Left forelimb (tissue), 1 donor: ENCODE results near the gene STKLD1.
"Not testable (repeated sequence)": the region's sequence is repeated elsewhere in the genome, so short reads cannot be mapped to it uniquely, and the experiment has no call there.

ENCODE experiments used
- DNase-seq: peaks from one replicate; pipeline ENCODE4 v3.0.0-alpha.2; 2018; ENCODE audit warnings: low spot score

STKLD1 gene

DNA sequence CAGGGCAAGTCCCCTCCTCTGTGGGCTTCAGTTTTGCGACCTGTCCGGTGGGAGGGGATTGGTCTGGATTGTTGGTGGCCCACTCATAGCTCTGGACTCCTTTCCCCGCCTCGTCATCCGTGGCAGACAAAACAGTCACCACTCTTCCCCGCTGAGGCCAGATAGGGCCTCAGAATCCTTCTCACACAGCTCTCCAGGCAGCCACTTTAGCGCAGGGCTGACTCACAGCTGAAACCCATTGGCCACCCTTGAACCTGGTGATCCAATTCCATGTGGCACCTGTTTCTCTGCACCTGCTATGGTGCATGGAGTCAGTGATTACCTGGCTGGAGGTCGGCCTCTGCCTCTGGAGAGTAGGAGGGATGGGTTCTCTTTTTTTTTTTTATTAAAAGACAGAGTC is 67.8 kb downstream of the STKLD1 start:
- no peak for DNase-seq

GRCh38 chr9:133445293-133445969 is 69.3 kb downstream of the STKLD1 start:
- no peak for DNase-seq

- DNase-seq = no peak
These were observed 72.4 kb downstream of the STKLD1 start for GRCh38 chr9:133448487-133448972.

GRCh38 chr9:133449760-133450159 is 73.6 kb downstream of the STKLD1 start:
- DNase-seq = no peak

- not testable (repeated sequence) for DNase-seq
These were observed 75.7 kb downstream of the STKLD1 start for GRCh38 chr9:133451865-133452264.

DNA sequence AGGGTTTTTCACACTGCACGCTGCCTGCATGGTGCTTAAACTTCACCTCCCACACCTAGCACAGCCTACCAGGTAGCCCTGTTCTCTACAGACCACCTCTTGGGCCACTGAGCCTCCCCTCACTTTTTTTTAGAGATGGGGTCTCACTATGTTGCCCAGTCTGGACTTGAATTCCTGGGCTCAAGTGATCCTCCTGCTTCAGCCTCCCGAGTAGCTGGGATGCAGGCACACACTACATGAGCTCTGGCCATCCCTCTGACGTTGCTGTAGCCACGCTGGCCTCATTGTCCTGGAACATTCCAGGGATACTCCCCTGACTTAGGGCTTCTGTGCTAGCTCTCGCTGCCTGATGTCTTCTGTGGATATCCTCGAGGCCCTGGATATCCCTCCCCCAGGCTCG is 76.4 kb downstream of the STKLD1 start:
- no peak for DNase-seq

DNA sequence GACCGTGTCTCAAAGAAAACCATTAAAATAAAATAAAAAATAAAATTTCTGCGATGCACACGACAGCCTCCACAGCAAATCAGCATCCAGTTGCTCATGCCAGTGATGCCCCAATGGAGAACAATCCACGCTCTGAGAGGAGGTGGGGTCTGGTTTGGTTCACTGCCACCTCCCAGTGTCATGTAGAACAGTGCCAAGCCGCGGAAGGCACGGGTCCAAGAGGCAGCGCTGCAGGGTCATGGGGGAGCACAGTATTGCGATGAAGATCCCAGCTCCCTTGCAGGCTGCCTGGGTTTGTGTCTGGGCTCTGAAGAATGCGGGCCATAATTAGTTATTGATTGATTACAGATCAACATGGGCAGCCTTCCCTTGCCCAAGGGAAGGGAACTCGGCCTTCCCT is 77.5 kb downstream of the STKLD1 start:
- no peak for DNase-seq

DNA sequence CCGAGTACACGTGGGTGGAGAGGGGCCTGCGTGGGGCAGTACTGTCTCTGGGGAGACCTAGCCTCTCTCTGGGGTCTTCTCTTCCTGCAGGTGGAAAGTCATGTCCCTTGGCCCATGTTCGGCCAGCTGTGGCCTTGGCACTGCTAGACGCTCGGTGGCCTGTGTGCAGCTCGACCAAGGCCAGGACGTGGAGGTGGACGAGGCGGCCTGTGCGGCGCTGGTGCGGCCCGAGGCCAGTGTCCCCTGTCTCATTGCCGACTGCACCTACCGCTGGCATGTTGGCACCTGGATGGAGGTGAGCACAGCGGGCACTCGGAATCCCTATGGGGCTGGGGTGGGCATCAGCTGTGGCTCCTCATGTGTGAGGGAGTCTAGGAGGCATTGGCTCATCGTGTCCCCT is 78.2 kb downstream of the STKLD1 start:
- DNase-seq = no peak

DNA sequence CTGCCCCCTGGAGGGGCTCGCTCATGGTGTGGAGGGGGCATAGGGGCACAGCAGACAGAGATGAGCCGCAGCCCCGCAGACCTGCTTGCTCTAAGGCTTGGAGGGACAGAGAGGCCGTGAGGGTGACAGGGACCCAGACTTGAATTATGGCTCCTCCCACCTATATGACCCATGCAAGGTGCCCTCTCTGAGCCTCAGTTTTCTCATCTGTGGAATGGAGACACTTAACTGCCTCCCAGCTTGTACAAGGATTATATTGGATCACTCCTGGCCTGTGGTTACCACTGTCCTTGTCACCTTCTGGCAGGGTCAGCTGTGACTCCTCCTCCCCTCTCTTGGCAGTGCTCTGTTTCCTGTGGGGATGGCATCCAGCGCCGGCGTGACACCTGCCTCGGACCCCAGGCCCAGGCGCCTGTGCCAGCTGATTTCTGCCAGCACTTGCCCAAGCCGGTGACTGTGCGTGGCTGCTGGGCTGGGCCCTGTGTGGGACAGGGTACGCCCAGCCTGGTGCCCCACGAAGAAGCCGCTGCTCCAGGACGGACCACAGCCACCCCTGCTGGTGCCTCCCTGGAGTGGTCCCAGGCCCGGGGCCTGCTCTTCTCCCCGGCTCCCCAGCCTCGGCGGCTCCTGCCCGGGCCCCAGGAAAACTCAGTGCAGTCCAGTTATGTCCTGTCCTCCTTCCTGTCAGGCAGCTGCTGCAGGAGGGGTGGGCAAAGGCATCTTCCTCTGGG is 78.9 kb downstream of the STKLD1 start:
- no peak for DNase-seq
